GM23338 (cell line): ENCODE results near the gene CSF2. TPM values are rescaled to one million over a fixed set of nuclear protein-coding genes. Genes with fewer than 3 reads are reported as not detected.

Source experiments
- ATAC-seq: fragments of 200-7000 bp; cut with Tn5 transposase; 3 replicates; pipeline ENCODE4 v1.9.1; 2020
- DNase-seq: peaks from one replicate; pipeline ENCODE4 v3.0.0-alpha.2; 2015; ENCODE audit warnings: low spot score
- H2AFZ ChIP-seq: fragments of 200-600 bp; sonication (generic); 2 replicates; pipeline ENCODE4 v1.8.0; 2016; ENCODE audit warnings: antibody characterized with exemption, mild to moderate bottlenecking, moderate library complexity
- H3F3A ChIP-seq: fragments of 200-600 bp; sonication (generic); replicated peaks from 2 replicates; pipeline ENCODE4 v1.8.0; 2017; ENCODE audit warnings: antibody characterized with exemption, mixed run types, low read depth
- H3K27ac ChIP-seq: fragments of 200-600 bp; sonication (generic); 2 replicates; pipeline ENCODE4 v1.6.1; 2016; ENCODE audit warnings: low read depth
- H3K27me3 ChIP-seq: fragments of 200-600 bp; sonication (generic); 2 replicates; pipeline ENCODE4 v1.8.0; 2016; ENCODE audit warnings: mild to moderate bottlenecking, mixed run types, moderate library complexity; ENCODE audit not compliant: insufficient read depth
- H3K36me3 ChIP-seq: fragments of 200-600 bp; sonication (generic); 2 replicates; pipeline ENCODE4 v1.8.0; 2016; ENCODE audit warnings: mild to moderate bottlenecking; ENCODE audit not compliant: insufficient read depth
- H3K4me1 ChIP-seq: fragments of 200-600 bp; sonication (generic); 2 replicates; pipeline ENCODE4 v1.8.0; 2016; ENCODE audit warnings: mild to moderate bottlenecking, moderate library complexity; ENCODE audit not compliant: insufficient read depth
- H3K4me2 ChIP-seq: fragments of 200-600 bp; sonication (generic); 2 replicates; pipeline ENCODE4 v1.7.1; 2017; ENCODE audit warnings: mixed run types
- H3K4me3 ChIP-seq: fragments of 200-600 bp; sonication (generic); 2 replicates; pipeline ENCODE4 v1.6.1; 2016; ENCODE audit warnings: mixed run types
- H3K79me2 ChIP-seq: fragments of 200-600 bp; sonication (generic); replicated peaks from 2 replicates; pipeline ENCODE4 v1.8.0; 2017; ENCODE audit warnings: mild to moderate bottlenecking; ENCODE audit not compliant: insufficient read depth
- H3K9me2 ChIP-seq: fragments of 200-600 bp; sonication (generic); 2 replicates; pipeline ENCODE4 v1.8.0; 2017; ENCODE audit not compliant: insufficient read depth
- H4K20me1 ChIP-seq: fragments of 200-600 bp; sonication (generic); replicated peaks from 2 replicates; pipeline ENCODE4 v1.8.0; 2017; ENCODE audit warnings: mild to moderate bottlenecking; ENCODE audit not compliant: insufficient read depth
- H3K27ac Mint-ChIP-seq: 2 replicates; pipeline ENCODE4 v1.8.0; 2020; ENCODE audit warnings: inconsistent platforms, mild to moderate bottlenecking, moderate library complexity, mixed read lengths
- H3K27me3 Mint-ChIP-seq: 3 replicates; pipeline ENCODE4 v1.8.0; 2022; ENCODE audit warnings: low read depth, mild to moderate bottlenecking, moderate library complexity, mixed read lengths, inconsistent platforms; ENCODE audit not compliant: insufficient read depth, poor library complexity
- H3K36me3 Mint-ChIP-seq: 3 replicates; pipeline ENCODE4 v1.8.0; 2021; ENCODE audit warnings: low read depth, mild to moderate bottlenecking, inconsistent platforms, moderate library complexity, mixed read lengths
- H3K4me1 Mint-ChIP-seq: 3 replicates; pipeline ENCODE4 v1.8.0; 2020; ENCODE audit warnings: mild to moderate bottlenecking, inconsistent platforms, mixed read lengths
- H3K4me3 Mint-ChIP-seq: 3 replicates; pipeline ENCODE4 v1.8.0; 2021; ENCODE audit warnings: moderate library complexity, mild to moderate bottlenecking, inconsistent platforms, mixed read lengths
- H3K9me3 Mint-ChIP-seq: 3 replicates; pipeline ENCODE4 v1.8.0; 2020; ENCODE audit warnings: moderate library complexity, mild to moderate bottlenecking, inconsistent platforms, mixed read lengths
- CREB1 ChIP-seq: fragments of 250-450 bp; sonication (Bioruptor Pico); IDR thresholded peaks from 2 replicates; pipeline ENCODE4 v1.5.0; 2020; ENCODE audit warnings: low read depth, mild to moderate bottlenecking, moderate library complexity
- CTCF ChIP-seq, 2 experiments: fragments of 200-600 bp in 1 of 2; sonication (generic) in 1 of 2; conservative IDR thresholded peaks; 2 replicates each; pipeline versions ENCODE4 v1.5.1 to v1.6.1; 2016 to 2017; ENCODE audit warnings: antibody characterized with exemption in 2 of 2, low read depth in 2 of 2, mild to moderate bottlenecking in 2 of 2, moderate library complexity in 1 of 2
- EZH2 ChIP-seq: fragments of 200-600 bp; sonication (generic); IDR thresholded peaks from one replicate; pipeline ENCODE4 v1.8.0; 2017; ENCODE audit warnings: antibody characterized with exemption, mild to moderate bottlenecking, low read depth; ENCODE audit not compliant: unreplicated experiment
- EZH2phosphoT487 ChIP-seq: fragments of 200-600 bp; sonication (generic); IDR thresholded peaks from one replicate; pipeline ENCODE4 v1.8.1; 2018; ENCODE audit warnings: antibody characterized with exemption; ENCODE audit not compliant: unreplicated experiment
- JUNB ChIP-seq: IDR thresholded peaks from one replicate; pipeline ENCODE4 v1.6.1; 2016; ENCODE audit warnings: antibody characterized with exemption; ENCODE audit not compliant: unreplicated experiment
- NANOG ChIP-seq: IDR thresholded peaks from 2 replicates; pipeline ENCODE4 v1.6.1; 2016; ENCODE audit warnings: antibody characterized with exemption, borderline replicate concordance
- POLR2AphosphoS5 ChIP-seq: IDR thresholded peaks from 2 replicates; pipeline ENCODE4 v1.6.1; 2016; ENCODE audit warnings: antibody characterized with exemption, low read depth
- REST ChIP-seq: IDR thresholded peaks from one replicate; pipeline ENCODE4 v1.6.1; 2018; ENCODE audit warnings: antibody characterized with exemption; ENCODE audit not compliant: unreplicated experiment
- STAT1 ChIP-seq: IDR thresholded peaks from one replicate; pipeline ENCODE4 v1.6.1; 2016; ENCODE audit warnings: antibody characterized with exemption; ENCODE audit not compliant: unreplicated experiment
- ZNF114 ChIP-seq: fragments of 250-450 bp; sonication (Bioruptor Pico); IDR thresholded peaks from 2 replicates; pipeline ENCODE4 v1.5.0; 2020; ENCODE audit warnings: mild to moderate bottlenecking, moderate library complexity
- ZNF331 ChIP-seq: fragments of 250-450 bp; sonication (Bioruptor Pico); IDR thresholded peaks from 2 replicates; pipeline ENCODE4 v1.5.0; 2020; ENCODE audit warnings: low read depth, mild to moderate bottlenecking, moderate library complexity
- polyA plus RNA-seq: library from polyadenylated mRNA; unstranded; fragments of >200 nt; fragmentation: Nextera tagmentation; extraction: Ambion mirVana; gene quantifications from 2 replicates; pipeline ENCODE4 v1.2.1, GENCODE V29; 2016
- total RNA-seq: library from RNA; depleted of rRNA; stranded (reverse); fragments of >200 nt; shearing (Covaris generic); gene quantifications from 2 replicates; pipeline ENCODE4 v1.2.3, GENCODE V29; 2014
- TF ChIP-seq, protein P1 (sequence below): fragments of 250-450 bp; sonication (Bioruptor Pico); IDR thresholded peaks from 2 replicates; pipeline ENCODE4 v1.5.0; 2020; ENCODE audit warnings: mild to moderate bottlenecking, moderate library complexity
- TF ChIP-seq, protein P2 (sequence below): IDR thresholded peaks from 2 replicates; pipeline ENCODE4 v1.6.1; 2016; ENCODE audit warnings: antibody characterized with exemption

The CSF2 gene
- total and polyA plus RNA-seq, 2 experiments from 2014 or later: not detected

GRCh38 chr5:132054031-132054696 lies 19.4 kb upstream of the CSF2 start:
- TF ChIP-seq, protein P1, sequence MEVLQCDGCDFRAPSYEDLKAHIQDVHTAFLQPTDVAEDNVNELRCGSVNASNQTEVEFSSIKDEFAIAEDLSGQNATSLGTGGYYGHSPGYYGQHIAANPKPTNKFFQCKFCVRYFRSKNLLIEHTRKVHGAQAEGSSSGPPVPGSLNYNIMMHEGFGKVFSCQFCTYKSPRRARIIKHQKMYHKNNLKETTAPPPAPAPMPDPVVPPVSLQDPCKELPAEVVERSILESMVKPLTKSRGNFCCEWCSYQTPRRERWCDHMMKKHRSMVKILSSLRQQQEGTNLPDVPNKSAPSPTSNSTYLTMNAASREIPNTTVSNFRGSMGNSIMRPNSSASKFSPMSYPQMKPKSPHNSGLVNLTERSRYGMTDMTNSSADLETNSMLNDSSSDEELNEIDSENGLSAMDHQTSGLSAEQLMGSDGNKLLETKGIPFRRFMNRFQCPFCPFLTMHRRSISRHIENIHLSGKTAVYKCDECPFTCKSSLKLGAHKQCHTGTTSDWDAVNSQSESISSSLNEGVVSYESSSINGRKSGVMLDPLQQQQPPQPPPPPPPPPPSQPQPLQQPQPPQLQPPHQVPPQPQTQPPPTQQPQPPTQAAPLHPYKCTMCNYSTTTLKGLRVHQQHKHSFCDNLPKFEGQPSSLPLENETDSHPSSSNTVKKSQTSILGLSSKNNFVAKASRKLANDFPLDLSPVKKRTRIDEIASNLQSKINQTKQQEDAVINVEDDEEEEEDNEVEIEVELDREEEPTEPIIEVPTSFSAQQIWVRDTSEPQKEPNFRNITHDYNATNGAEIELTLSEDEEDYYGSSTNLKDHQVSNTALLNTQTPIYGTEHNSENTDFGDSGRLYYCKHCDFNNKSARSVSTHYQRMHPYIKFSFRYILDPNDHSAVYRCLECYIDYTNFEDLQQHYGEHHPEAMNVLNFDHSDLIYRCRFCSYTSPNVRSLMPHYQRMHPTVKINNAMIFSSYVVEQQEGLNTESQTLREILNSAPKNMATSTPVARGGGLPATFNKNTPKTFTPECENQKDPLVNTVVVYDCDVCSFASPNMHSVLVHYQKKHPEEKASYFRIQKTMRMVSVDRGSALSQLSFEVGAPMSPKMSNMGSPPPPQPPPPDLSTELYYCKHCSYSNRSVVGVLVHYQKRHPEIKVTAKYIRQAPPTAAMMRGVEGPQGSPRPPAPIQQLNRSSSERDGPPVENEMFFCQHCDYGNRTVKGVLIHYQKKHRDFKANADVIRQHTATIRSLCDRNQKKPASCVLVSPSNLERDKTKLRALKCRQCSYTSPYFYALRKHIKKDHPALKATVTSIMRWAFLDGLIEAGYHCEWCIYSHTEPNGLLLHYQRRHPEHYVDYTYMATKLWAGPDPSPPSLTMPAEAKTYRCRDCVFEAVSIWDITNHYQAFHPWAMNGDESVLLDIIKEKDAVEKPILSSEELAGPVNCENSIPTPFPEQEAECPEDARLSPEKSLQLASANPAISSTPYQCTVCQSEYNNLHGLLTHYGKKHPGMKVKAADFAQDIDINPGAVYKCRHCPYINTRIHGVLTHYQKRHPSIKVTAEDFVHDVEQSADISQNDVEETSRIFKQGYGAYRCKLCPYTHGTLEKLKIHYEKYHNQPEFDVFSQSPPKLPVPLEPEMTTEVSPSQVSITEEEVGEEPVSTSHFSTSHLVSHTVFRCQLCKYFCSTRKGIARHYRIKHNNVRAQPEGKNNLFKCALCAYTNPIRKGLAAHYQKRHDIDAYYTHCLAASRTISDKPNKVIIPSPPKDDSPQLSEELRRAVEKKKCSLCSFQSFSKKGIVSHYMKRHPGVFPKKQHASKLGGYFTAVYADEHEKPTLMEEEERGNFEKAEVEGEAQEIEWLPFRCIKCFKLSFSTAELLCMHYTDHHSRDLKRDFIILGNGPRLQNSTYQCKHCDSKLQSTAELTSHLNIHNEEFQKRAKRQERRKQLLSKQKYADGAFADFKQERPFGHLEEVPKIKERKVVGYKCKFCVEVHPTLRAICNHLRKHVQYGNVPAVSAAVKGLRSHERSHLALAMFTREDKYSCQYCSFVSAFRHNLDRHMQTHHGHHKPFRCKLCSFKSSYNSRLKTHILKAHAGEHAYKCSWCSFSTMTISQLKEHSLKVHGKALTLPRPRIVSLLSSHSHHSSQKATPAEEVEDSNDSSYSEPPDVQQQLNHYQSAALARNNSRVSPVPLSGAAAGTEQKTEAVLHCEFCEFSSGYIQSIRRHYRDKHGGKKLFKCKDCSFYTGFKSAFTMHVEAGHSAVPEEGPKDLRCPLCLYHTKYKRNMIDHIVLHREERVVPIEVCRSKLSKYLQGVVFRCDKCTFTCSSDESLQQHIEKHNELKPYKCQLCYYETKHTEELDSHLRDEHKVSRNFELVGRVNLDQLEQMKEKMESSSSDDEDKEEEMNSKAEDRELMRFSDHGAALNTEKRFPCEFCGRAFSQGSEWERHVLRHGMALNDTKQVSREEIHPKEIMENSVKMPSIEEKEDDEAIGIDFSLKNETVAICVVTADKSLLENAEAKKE (CRISPR knock-in tag): no peak
- TF ChIP-seq ZNF114 (no peak), POLR2AphosphoS5 (no peak), NANOG (no peak), STAT1 (no peak), JUNB (no peak), REST (no peak), ZNF331 (CRISPR knock-in tag) (no peak), CREB1 (no peak), EZH2 (no peak), CTCF (conservative IDR thresholded peaks at IDR 0.05; ENCODE audit: low read depth in 2 of 2) (no peak), EZH2phosphoT487 (no peak)
- TF ChIP-seq, protein P2, sequence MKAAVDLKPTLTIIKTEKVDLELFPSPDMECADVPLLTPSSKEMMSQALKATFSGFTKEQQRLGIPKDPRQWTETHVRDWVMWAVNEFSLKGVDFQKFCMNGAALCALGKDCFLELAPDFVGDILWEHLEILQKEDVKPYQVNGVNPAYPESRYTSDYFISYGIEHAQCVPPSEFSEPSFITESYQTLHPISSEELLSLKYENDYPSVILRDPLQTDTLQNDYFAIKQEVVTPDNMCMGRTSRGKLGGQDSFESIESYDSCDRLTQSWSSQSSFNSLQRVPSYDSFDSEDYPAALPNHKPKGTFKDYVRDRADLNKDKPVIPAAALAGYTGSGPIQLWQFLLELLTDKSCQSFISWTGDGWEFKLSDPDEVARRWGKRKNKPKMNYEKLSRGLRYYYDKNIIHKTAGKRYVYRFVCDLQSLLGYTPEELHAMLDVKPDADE: no peak
- Histone ChIP-seq H3K79me2 (no peaks in the 10 kb centered on the region), H3K9me2 (no peaks in the 10 kb centered on the region), H3K4me3 (no peak overlapping the region), H3K27ac (no peak overlapping the region), H3K27me3 (no peaks in the 10 kb centered on the region), H3F3A (no peaks in the 10 kb centered on the region), H4K20me1 (no peaks in the 10 kb centered on the region), H3K4me2 (no peak overlapping the region), H3K4me1 (no peaks in the 10 kb centered on the region), H3K36me3 (no peaks in the 10 kb centered on the region), H2AFZ (no peak overlapping the region)
- H3K36me3 Mint-ChIP-seq: no peaks in the 10 kb centered on the region
- H3K9me3 Mint-ChIP-seq: no peaks in the 10 kb centered on the region
- no peaks in the 10 kb centered on the region for H3K27me3 Mint-ChIP-seq
- ATAC-seq (no peak), DNase-seq (no peak)
- H3K4me1 Mint-ChIP-seq: no peaks in the 10 kb centered on the region; the same call in 2 of the 3 replicates
- H3K27ac Mint-ChIP-seq: no peak overlapping the region
- H3K4me3 Mint-ChIP-seq: no peak overlapping the region
